ENCODE data around the gene PKMYT1. TPM values are rescaled to one million over a fixed set of nuclear protein-coding genes. Genes with fewer than 3 reads are reported as not detected.
A peak's percentile ranks its signal among the peaks of the same experiment; 100 is the strongest.

The PKMYT1 gene
- total and polyA plus RNA-seq, 2 of the 4 experiments (the other 2 are of a cell fraction), result 1.8 to 14.9 TPM

DNA sequence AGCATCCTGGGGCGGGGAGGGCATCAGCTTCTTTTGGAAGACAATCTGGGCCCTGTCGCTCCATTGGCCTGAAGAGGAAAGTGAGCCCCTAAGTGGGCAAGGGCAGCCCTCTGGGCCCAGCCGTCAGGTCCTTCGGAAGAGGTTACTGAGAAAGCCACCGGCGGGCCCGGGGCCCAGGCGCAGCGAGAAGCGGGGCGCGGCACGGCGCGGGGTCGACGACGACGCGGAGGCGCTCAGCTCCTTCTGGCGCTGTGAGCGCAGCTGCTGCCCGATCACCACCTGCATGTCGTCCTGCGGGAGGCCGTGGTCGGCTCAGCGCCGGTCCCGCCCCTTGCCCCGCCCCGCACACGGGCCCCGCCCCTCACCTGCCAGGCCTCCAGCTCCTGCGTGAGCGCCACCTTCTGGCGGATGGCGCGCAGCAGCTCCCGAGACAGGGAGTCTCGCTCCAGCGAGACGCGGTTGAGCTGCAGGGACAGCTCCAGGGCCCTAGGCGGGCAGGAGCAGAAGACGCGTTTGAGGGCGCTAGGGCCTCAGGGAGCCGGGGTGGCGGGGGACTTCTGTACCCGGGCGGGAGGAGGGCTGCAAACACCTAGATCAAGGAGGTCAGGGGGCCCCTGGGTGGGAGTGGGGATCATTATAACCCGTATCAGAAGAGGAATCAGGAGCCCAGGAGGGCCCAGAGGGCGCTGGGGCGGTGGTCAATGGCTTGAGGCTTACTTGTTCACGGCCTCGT is 47.9 kb upstream of the PKMYT1 start (continued):
- TF ChIP-seq, protein P1, sequence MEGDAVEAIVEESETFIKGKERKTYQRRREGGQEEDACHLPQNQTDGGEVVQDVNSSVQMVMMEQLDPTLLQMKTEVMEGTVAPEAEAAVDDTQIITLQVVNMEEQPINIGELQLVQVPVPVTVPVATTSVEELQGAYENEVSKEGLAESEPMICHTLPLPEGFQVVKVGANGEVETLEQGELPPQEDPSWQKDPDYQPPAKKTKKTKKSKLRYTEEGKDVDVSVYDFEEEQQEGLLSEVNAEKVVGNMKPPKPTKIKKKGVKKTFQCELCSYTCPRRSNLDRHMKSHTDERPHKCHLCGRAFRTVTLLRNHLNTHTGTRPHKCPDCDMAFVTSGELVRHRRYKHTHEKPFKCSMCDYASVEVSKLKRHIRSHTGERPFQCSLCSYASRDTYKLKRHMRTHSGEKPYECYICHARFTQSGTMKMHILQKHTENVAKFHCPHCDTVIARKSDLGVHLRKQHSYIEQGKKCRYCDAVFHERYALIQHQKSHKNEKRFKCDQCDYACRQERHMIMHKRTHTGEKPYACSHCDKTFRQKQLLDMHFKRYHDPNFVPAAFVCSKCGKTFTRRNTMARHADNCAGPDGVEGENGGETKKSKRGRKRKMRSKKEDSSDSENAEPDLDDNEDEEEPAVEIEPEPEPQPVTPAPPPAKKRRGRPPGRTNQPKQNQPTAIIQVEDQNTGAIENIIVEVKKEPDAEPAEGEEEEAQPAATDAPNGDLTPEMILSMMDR (conservative IDR thresholded peaks at IDR 0.05; ENCODE audit: low read depth, low read length), result peak; percentile 61

DNA sequence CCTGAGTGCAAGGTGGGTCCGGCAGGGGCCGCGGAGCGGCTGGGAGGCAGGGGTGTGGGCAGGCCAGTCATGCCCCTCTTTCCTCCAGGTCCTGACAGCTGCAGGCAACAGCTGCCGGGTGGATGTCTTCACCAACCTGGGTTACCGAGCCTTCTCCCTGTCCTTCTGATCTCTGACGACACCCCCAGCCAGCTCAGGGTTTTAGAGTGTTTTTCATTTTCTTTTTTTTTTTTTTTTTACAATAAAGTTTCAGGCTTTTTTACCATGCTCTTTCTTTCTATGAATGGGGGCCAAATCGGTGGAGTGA is 47.2 kb upstream of the PKMYT1 start:
- peaks cover 8% of the 10 kb centered on the region for H3K4me1 ChIP-seq (ENCODE audit: control insufficient read depth, insufficient read depth, low read length)
- CTCF ChIA-PET, result interaction anchor here (0.6 to 1.8 kb wide), 4 partner anchors 12 to 119 kb away, joined by 3 to 7 read pairs (median 4); partner anchors contain the start of gene MMP25
- H3K79me1 ChIP-seq (ENCODE audit: low read depth in 1 of 2, low read length in 2 of 2), result peaks cover 0 to 15% of the 10 kb centered on the region in 2 experiments; a peak in 2 of 4 replicates
- no peak overlapping the region for H4K5ac ChIP-seq (ENCODE audit: low read depth, low read length)
- H3K36me3 ChIP-seq (ENCODE audit: control insufficient read depth, insufficient read depth, low read length), result peaks cover 17% of the 10 kb centered on the region
- H4K20me1 ChIP-seq (ENCODE audit: insufficient read depth, low read length), result peaks cover 19% of the 10 kb centered on the region
- POLR2A ChIA-PET (ENCODE audit: unreplicated experiment), result no interaction called here
- H3K9me3 ChIP-seq (ENCODE audit: control insufficient read depth, insufficient read depth, low read length), result no peaks in the 10 kb centered on the region
- H2BK5ac ChIP-seq (ENCODE audit: low read depth, low read length, poor library complexity, severe bottlenecking), result no peak overlapping the region
- no peak overlapping the region for H3K18ac ChIP-seq (ENCODE audit: low read depth, low read length)
- no peak overlapping the region for H2BK120ac ChIP-seq (ENCODE audit: low read depth, low read length)
- H2AK9ac ChIP-seq (replicated peaks; ENCODE audit: low read depth, low read length, poor library complexity), result no peak overlapping the region
- H3K9me1 ChIP-seq (ENCODE audit: insufficient read depth, low read length), result no peaks in the 10 kb centered on the region
- no peak overlapping the region for H2AK5ac ChIP-seq (ENCODE audit: low read depth, low read length)
- H3K4me2 ChIP-seq (ENCODE audit: low read depth, low read length), result no peak overlapping the region
- no TSS peak for BruUV-seq (replicated peaks)
- in situ Hi-C loops (cut with MboI; ENCODE audit: low sequenced_read_pairs), result no loop called here
- H4K8ac ChIP-seq (ENCODE audit: low read depth in 2 of 2, low read length in 2 of 2), result no peak overlapping the region
- H3K56ac ChIP-seq (ENCODE audit: extremely low read depth, insufficient read depth, low read length), result no peak overlapping the region
- ATAC-seq (ENCODE audit: low read depth) (no peak), DNase-seq (no peak)
- no peak overlapping the region for H3K27ac ChIP-seq (ENCODE audit: insufficient read depth, low read length)
- no peak overlapping the region for H3K4ac ChIP-seq (ENCODE audit: low read depth, low read length)
- no peak overlapping the region for H2AFZ ChIP-seq (replicated peaks; ENCODE audit: low read length, poor library complexity)
- intact Hi-C loops (cut with micrococcal nuclease), result no loop called here
- H4K91ac ChIP-seq (ENCODE audit: insufficient read depth, low read depth, low read length), result no peak overlapping the region
- H3K14ac ChIP-seq (replicated peaks; ENCODE audit: low read depth, low read length), result no peak overlapping the region
- no peak overlapping the region for H3K4me3 ChIP-seq (ENCODE audit: insufficient read depth, low read depth, low read length)
- no peak overlapping the region for H2BK15ac ChIP-seq (ENCODE audit: low read depth, low read length)
- H3K27me3 ChIP-seq (ENCODE audit: control insufficient read depth, insufficient read depth, low read length), result peaks cover 16% of the 10 kb centered on the region
- H2BK20ac ChIP-seq (ENCODE audit: low read depth, low read length), result no peak overlapping the region
- no peak overlapping the region for H3K9ac ChIP-seq (ENCODE audit: low read depth, low read length)
- no peak overlapping the region for H3K23ac ChIP-seq (ENCODE audit: low read depth, low read length)
- WGBS, 2 experiments (ENCODE audit: extremely low coverage in 2 of 2, insufficient read length in 1 of 2), result 100% methylated on average over 4 of the region's 8 CpGs; no CpG with 5 or more reads in 1 of the 2 experiments
- dilution Hi-C loops (cut with HindIII; ENCODE audit: low sequenced_read_pairs, unreplicated experiment), result no loop called here
- no peak for TF ChIP-seq FOS (IDR thresholded peaks at IDR 0.05; ENCODE audit: low read depth, low read length)
- TF ChIP-seq CHD1 (IDR thresholded peaks at IDR 0.05; ENCODE audit: low read depth, low read length), result no peak
- TF ChIP-seq MXI1 (IDR thresholded peaks at IDR 0.05; ENCODE audit: borderline replicate concordance, low read depth, low read length), result no peak
- no peak for TF ChIP-seq POLR2A (IDR thresholded peaks at IDR 0.05; ENCODE audit: low read depth, low read length)
- TF ChIP-seq BHLHE40 (IDR thresholded peaks at IDR 0.05; ENCODE audit: low read depth, low read length), result no peak
- TF ChIP-seq RAD21 (IDR thresholded peaks at IDR 0.05; ENCODE audit: low read length), result no peak
- TF ChIP-seq MAFK (IDR thresholded peaks at IDR 0.05; ENCODE audit: low read depth, low read length), result no peak
- TF ChIP-seq, protein P2, sequence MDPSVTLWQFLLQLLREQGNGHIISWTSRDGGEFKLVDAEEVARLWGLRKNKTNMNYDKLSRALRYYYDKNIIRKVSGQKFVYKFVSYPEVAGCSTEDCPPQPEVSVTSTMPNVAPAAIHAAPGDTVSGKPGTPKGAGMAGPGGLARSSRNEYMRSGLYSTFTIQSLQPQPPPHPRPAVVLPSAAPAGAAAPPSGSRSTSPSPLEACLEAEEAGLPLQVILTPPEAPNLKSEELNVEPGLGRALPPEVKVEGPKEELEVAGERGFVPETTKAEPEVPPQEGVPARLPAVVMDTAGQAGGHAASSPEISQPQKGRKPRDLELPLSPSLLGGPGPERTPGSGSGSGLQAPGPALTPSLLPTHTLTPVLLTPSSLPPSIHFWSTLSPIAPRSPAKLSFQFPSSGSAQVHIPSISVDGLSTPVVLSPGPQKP (IDR thresholded peaks at IDR 0.05; ENCODE audit: borderline replicate concordance, low read depth, low read length), result no peak
- no peak for TF ChIP-seq CEBPB (IDR thresholded peaks at IDR 0.05; ENCODE audit: low read depth, low read length)
- TF ChIP-seq, protein P1 (conservative IDR thresholded peaks at IDR 0.05; ENCODE audit: low read depth, low read length), result no peak
- TF ChIP-seq RFX5 (IDR thresholded peaks at IDR 0.05; ENCODE audit: low read depth, low read length), result no peak
- TF ChIP-seq NFE2L2 (IDR thresholded peaks at IDR 0.05; ENCODE audit: low read depth, low read length), result no peak
